CD8-positive, alpha-beta memory T cell (primary cell): ENCODE data around the gene NOP56. TPM values are rescaled to one million over a fixed set of nuclear protein-coding genes. Genes with fewer than 3 reads are reported as not detected.
"Not testable (repeated sequence)": the region's sequence is repeated elsewhere in the genome, so short reads cannot be mapped to it uniquely, and the experiment has no call there.

Source experiments
- CTCF ChIA-PET: fragments of 350-600 bp; sonication (Branson Sonifier 250); formaldehyde crosslinking; loops from one replicate; lab custom pipeline; 2021; ENCODE audit warnings: antibody characterized with exemption; lab: Charles Lee
- POLR2A ChIA-PET: fragments of 350-600 bp; sonication (Branson Sonifier 250); formaldehyde crosslinking; loops from one replicate; lab custom pipeline; 2021; ENCODE audit warnings: antibody characterized with exemption; lab: Charles Lee
- DNase-seq, 5 donors: peaks; one replicate each; pipeline versions ENCODE4 v3.0.0 to v3.0.0-alpha.2; 2020 to 2022; ENCODE audit warnings: mixed read lengths in 1 of 5
- H3K27ac ChIP-seq: one replicate; pipeline ENCODE4 v1.7.0; 2013; ENCODE audit warnings: low read depth, mild to moderate bottlenecking, low read length, moderate library complexity
- H3K27me3 ChIP-seq: 2 replicates; pipeline ENCODE4 v1.7.0; 2013; ENCODE audit warnings: low read length, mild to moderate bottlenecking; ENCODE audit not compliant: insufficient read depth, poor library complexity, severe bottlenecking
- H3K36me3 ChIP-seq: 2 replicates; pipeline ENCODE4 v1.7.0; 2013; ENCODE audit warnings: mild to moderate bottlenecking, low read length, moderate library complexity; ENCODE audit not compliant: insufficient read depth
- H3K4me1 ChIP-seq: 2 replicates; pipeline ENCODE4 v1.7.0; 2013; ENCODE audit warnings: mild to moderate bottlenecking, low read length, moderate library complexity; ENCODE audit not compliant: insufficient read depth
- H3K4me3 ChIP-seq: 2 replicates; pipeline ENCODE4 v1.7.0; 2013; ENCODE audit warnings: mild to moderate bottlenecking, low read length
- H3K9me3 ChIP-seq: 2 replicates; pipeline ENCODE4 v1.7.0; 2013; ENCODE audit warnings: mild to moderate bottlenecking, low read length
- H3K27ac Mint-ChIP-seq, 8 donors: one replicate each; pipeline ENCODE4 v1.8.0; 2020 to 2021; ENCODE audit warnings: mixed read lengths in 8 of 8, mild to moderate bottlenecking in 6 of 8, inconsistent platforms in 3 of 8, moderate library complexity in 3 of 8
- H3K27me3 Mint-ChIP-seq, 2 donors: one replicate each; pipeline ENCODE4 v1.8.0; 2020 to 2021; ENCODE audit warnings: mixed read lengths in 2 of 2, mild to moderate bottlenecking in 1 of 2, moderate library complexity in 1 of 2
- H3K36me3 Mint-ChIP-seq, 3 donors: one replicate each; pipeline ENCODE4 v1.8.0; 2020 to 2021; ENCODE audit warnings: mixed read lengths in 3 of 3, inconsistent platforms in 1 of 3, mild to moderate bottlenecking in 1 of 3
- H3K4me1 Mint-ChIP-seq, 3 donors: one replicate each; pipeline ENCODE4 v1.8.0; 2020 to 2021; ENCODE audit warnings: mixed read lengths in 3 of 3, inconsistent platforms in 1 of 3, mild to moderate bottlenecking in 1 of 3
- H3K4me3 Mint-ChIP-seq, 7 donors: one replicate each; pipeline ENCODE4 v1.8.0; 2020 to 2021; ENCODE audit warnings: mixed read lengths in 7 of 7, mild to moderate bottlenecking in 6 of 7, moderate library complexity in 4 of 7, inconsistent platforms in 2 of 7
- H3K9me3 Mint-ChIP-seq, 5 donors: one replicate each; pipeline ENCODE4 v1.8.0; 2020 to 2022; ENCODE audit warnings: mixed read lengths in 5 of 5, mild to moderate bottlenecking in 3 of 5, moderate library complexity in 2 of 5, inconsistent platforms in 1 of 5
- polyA plus RNA-seq: library from polyadenylated mRNA; unstranded; fragments of 300-500 nt; fragmentation: Illumina TruSeq; gene quantifications from one replicate; pipeline ENCODE4 v1.2.3, GENCODE V29; 2021
- total RNA-seq, 2 experiments: library from RNA; stranded (reverse); gene quantifications; one replicate each; pipeline ENCODE4 v1.2.3, GENCODE V29; 2021

The NOP56 gene
- total and polyA plus RNA-seq, 3 experiments from 2014 or later: 106 to 920 (median 888) TPM

- peaks cover 0 to 2% (median 1%) of the 10 kb centered on the region in 3 donors for H3K36me3 Mint-ChIP-seq
- peaks cover 15 to 21% (median 17%) of the 10 kb centered on the region in 3 donors for H3K4me1 Mint-ChIP-seq
- ChIA-PET CTCF (interaction anchor here (0.8 to 1.9 kb wide), 5 partner anchors 9 to 58 kb away, joined by 3 to 5 read pairs (median 3); no protein-coding TSS in a partner anchor), POLR2A (no interaction called here)
- Histone ChIP-seq H3K36me3 (no peaks in the 10 kb centered on the region), H3K27ac (no peak overlapping the region), H3K4me3 (no peak overlapping the region), H3K4me1 (peaks cover 5% of the 10 kb centered on the region), H3K27me3 (peaks cover 18% of the 10 kb centered on the region), H3K9me3 (no peaks in the 10 kb centered on the region)
- peaks cover 32 to 52% of the 10 kb centered on the region in 2 donors for H3K27me3 Mint-ChIP-seq
- DNase-seq: no peak
- no peak overlapping the region for H3K27ac Mint-ChIP-seq
- peak overlapping the region; percentile 19 to 83 (median 48) for H3K4me3 Mint-ChIP-seq
- H3K9me3 Mint-ChIP-seq: no peaks in the 10 kb centered on the region
These were observed 42.1 kb downstream of the NOP56 start for GRCh38 chr20:2694519-2694918.

- peak overlapping the region; percentile 17 to 83 (median 48) for H3K4me3 Mint-ChIP-seq
- Histone ChIP-seq H3K4me3 (no peak overlapping the region), H3K27ac (no peak overlapping the region), H3K27me3 (peaks cover 18% of the 10 kb centered on the region), H3K4me1 (peaks cover 5% of the 10 kb centered on the region), H3K9me3 (no peaks in the 10 kb centered on the region), H3K36me3 (no peaks in the 10 kb centered on the region)
- peaks cover 0 to 2% (median 1%) of the 10 kb centered on the region in 3 donors for H3K36me3 Mint-ChIP-seq
- H3K9me3 Mint-ChIP-seq: no peaks in the 10 kb centered on the region
- CTCF ChIA-PET: interaction anchor here (0.8 to 1.9 kb wide), 3 partner anchors 18 to 48 kb away, joined by 3 to 5 read pairs (median 3); no protein-coding TSS in a partner anchor
- H3K4me1 Mint-ChIP-seq: peaks cover 15 to 21% (median 17%) of the 10 kb centered on the region in 3 donors
- POLR2A ChIA-PET: no interaction called here
- no peak for DNase-seq
- H3K27me3 Mint-ChIP-seq: peaks cover 32 to 56% of the 10 kb centered on the region in 2 donors
- peak overlapping the region in 1 of 8 donors; percentile 60 for H3K27ac Mint-ChIP-seq
These were observed 43.0 kb downstream of the NOP56 start for GRCh38 chr20:2695206-2695983.

- H3K36me3 Mint-ChIP-seq, H3K27ac Mint-ChIP-seq, H3K27ac ChIP-seq, H3K4me3 ChIP-seq, H3K4me1 ChIP-seq, H3K36me3 ChIP-seq, H3K9me3 Mint-ChIP-seq, H3K9me3 ChIP-seq, DNase-seq, POLR2A ChIA-PET: not testable (repeated sequence)
- peaks cover 18% of the 10 kb centered on the region for H3K27me3 ChIP-seq
- H3K4me3 Mint-ChIP-seq: peak overlapping the region in 1 of 7 donors; percentile 58
- peaks cover 11 to 17% (median 12%) of the 10 kb centered on the region in 3 donors for H3K4me1 Mint-ChIP-seq
- CTCF ChIA-PET: interaction anchor here (1.1 kb wide), 1 partner anchor 45 kb away, joined by 3 read pairs; no protein-coding TSS in a partner anchor
- H3K27me3 Mint-ChIP-seq: peaks cover 32 to 57% of the 10 kb centered on the region in 2 donors
These were observed 43.6 kb downstream of the NOP56 start for GRCh38 chr20:2695984-2696525.

GRCh38 chr20:2696646-2697045 is 44.2 kb downstream of the NOP56 start:
- no peak overlapping the region for H3K4me3 ChIP-seq
- no peaks in the 10 kb centered on the region for H3K9me3 ChIP-seq
- H3K27ac Mint-ChIP-seq: no peak overlapping the region
- H3K36me3 ChIP-seq: no peaks in the 10 kb centered on the region
- peaks cover 5 to 11% (median 6%) of the 10 kb centered on the region in 3 donors for H3K4me1 Mint-ChIP-seq
- no peak for DNase-seq
- ChIA-PET POLR2A (no interaction called here), CTCF (interaction anchor here (1.1 kb wide), 2 partner anchors 9 to 45 kb away, joined by 3 read pairs; no protein-coding TSS in a partner anchor)
- H3K4me3 Mint-ChIP-seq: no peak overlapping the region
- no peak overlapping the region for H3K27ac ChIP-seq
- H3K27me3 Mint-ChIP-seq: peaks cover 28 to 51% of the 10 kb centered on the region in 2 donors
- peaks cover 0 to 2% (median 1%) of the 10 kb centered on the region in 3 donors for H3K36me3 Mint-ChIP-seq
- H3K27me3 ChIP-seq: peaks cover 18% of the 10 kb centered on the region
- H3K9me3 Mint-ChIP-seq: no peaks in the 10 kb centered on the region
- H3K4me1 ChIP-seq: peaks cover 5% of the 10 kb centered on the region

GRCh38 chr20:2697768-2698167 is 45.3 kb downstream of the NOP56 start:
- Mint-ChIP-seq H3K36me3 (peaks cover 0 to 1% (median 0%) of the 10 kb centered on the region in 3 donors), H3K27ac (no peak overlapping the region), H3K27me3 (peaks cover 23 to 48% of the 10 kb centered on the region in 2 donors), H3K9me3 (no peaks in the 10 kb centered on the region), H3K4me1 (peaks cover 0 to 5% (median 0%) of the 10 kb centered on the region in 3 donors), H3K4me3 (no peak overlapping the region)
- DNase-seq: no peak
- H3K4me3 ChIP-seq: no peak overlapping the region
- no peak overlapping the region for H3K27ac ChIP-seq
- ChIA-PET CTCF (interaction anchor here (1.1 kb wide), 1 partner anchor 10 kb away, joined by 3 read pairs; no protein-coding TSS in a partner anchor), POLR2A (no interaction called here)
- no peaks in the 10 kb centered on the region for H3K36me3 ChIP-seq
- H3K9me3 ChIP-seq: no peaks in the 10 kb centered on the region
- H3K27me3 ChIP-seq: peaks cover 18% of the 10 kb centered on the region
- no peaks in the 10 kb centered on the region for H3K4me1 ChIP-seq

GRCh38 chr20:2698186-2698817 is 45.9 kb downstream of the NOP56 start:
- CTCF ChIA-PET: no interaction called here
- Mint-ChIP-seq H3K27me3 (peaks cover 23 to 48% of the 10 kb centered on the region in 2 donors), H3K4me3 (no peak overlapping the region), H3K4me1 (peaks cover 0 to 5% (median 0%) of the 10 kb centered on the region in 3 donors), H3K36me3 (peaks cover 0 to 1% (median 0%) of the 10 kb centered on the region in 3 donors), H3K27ac (peak overlapping the region in 1 of 8 donors; percentile 88), H3K9me3 (no peaks in the 10 kb centered on the region)
- H3K27me3 ChIP-seq: peaks cover 18% of the 10 kb centered on the region
- DNase-seq: no peak
- POLR2A ChIA-PET: no interaction called here
- H3K36me3 ChIP-seq: no peaks in the 10 kb centered on the region
- H3K9me3 ChIP-seq: no peaks in the 10 kb centered on the region
- H3K4me3 ChIP-seq: no peak overlapping the region
- H3K4me1 ChIP-seq: no peaks in the 10 kb centered on the region
- H3K27ac ChIP-seq: no peak overlapping the region

- DNase-seq: no peak
- CTCF ChIA-PET: no interaction called here
- peaks cover 0 to 5% (median 0%) of the 10 kb centered on the region in 3 donors for H3K4me1 Mint-ChIP-seq
These were observed 46.5 kb downstream of the NOP56 start for GRCh38 chr20:2698912-2699311.

More at GRCh38 chr20:2698912-2699311, 46.5 kb downstream of the NOP56 start:
- Mint-ChIP-seq H3K27me3 (peaks cover 23 to 48% of the 10 kb centered on the region in 2 donors), H3K9me3 (no peaks in the 10 kb centered on the region), H3K27ac (peak overlapping the region in 1 of 8 donors; percentile 88), H3K4me3 (no peak overlapping the region), H3K36me3 (peaks cover 0 to 1% (median 0%) of the 10 kb centered on the region in 3 donors)
- Histone ChIP-seq H3K36me3 (no peaks in the 10 kb centered on the region), H3K4me3 (no peak overlapping the region), H3K27me3 (peaks cover 16% of the 10 kb centered on the region), H3K27ac (no peak overlapping the region), H3K4me1 (no peaks in the 10 kb centered on the region), H3K9me3 (no peaks in the 10 kb centered on the region)
- POLR2A ChIA-PET: no interaction called here
